Dermis microvascular lymphatic vessel endothelial cell (primary cell): ENCODE results near the gene PDRG1. TPM values are rescaled to one million over a fixed set of nuclear protein-coding genes. Genes with fewer than 3 reads are reported as not detected.

ENCODE experiments used
- DNase-seq, 2 donors: peaks; one replicate each; pipeline versions ENCODE4 v3.0.0 to v3.0.0-alpha.2; 2010; ENCODE audit warnings: low read depth in 2 of 2
- total RNA-seq: library from RNA; depleted of rRNA; stranded (reverse); fragments of >200 nt; gene quantifications from 2 replicates; pipeline ENCODE4 v1.2.1, GENCODE V29; 2014

Gene PDRG1
- total RNA-seq: 3.2 and 5.7 TPM in 2 replicates

DNA sequence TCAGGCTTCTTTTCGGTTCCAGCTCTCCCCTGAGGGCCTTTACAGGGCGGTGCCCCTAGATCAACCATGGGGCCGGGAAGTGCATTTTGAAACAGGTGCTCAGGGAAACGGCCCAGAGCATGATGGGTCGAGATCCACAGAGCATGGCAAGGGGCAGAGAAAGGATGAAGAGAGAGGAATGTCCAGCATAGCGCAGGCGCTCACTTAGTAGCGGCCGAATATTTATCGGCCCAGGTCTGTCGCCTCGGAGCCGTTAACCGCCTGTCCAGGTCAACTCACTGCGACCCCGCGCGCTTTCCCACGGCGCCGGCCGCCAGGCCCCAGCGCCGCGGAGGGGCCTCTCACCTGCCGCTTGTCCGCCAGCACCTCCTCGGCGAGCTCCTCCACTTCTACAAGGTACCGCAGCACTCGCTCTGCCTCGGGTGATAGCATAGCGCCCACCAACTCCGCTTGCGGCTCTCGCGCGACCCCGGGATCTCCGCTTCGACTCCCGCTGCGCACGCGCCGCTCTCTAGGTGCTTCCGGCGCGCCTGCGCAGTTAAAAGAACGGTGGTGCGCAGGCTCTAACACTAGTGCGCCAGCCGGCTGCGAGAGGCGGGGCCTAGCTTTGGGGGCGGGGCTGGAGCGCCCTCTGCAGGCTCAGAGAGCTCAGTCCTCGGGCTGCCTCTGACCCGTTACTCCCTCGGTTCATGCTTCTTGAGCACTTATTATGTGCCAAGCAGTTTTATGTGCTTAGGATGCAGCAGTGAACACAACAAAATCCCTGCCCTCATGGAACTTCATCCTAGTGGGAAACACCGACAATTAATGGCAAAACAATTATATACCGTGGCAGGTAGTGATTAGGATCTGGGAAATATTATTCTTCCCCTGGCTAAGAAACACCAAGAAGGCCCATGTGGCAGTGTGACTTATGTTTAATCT, at the start of gene PDRG1:
Gene PDRG1 (minus strand): TSS at position 517 of the 924 bp plus-strand sequence. CDS start 85 bp downstream, at position 432.
- DNase-seq: peak; percentile 93 to 96

DNA sequence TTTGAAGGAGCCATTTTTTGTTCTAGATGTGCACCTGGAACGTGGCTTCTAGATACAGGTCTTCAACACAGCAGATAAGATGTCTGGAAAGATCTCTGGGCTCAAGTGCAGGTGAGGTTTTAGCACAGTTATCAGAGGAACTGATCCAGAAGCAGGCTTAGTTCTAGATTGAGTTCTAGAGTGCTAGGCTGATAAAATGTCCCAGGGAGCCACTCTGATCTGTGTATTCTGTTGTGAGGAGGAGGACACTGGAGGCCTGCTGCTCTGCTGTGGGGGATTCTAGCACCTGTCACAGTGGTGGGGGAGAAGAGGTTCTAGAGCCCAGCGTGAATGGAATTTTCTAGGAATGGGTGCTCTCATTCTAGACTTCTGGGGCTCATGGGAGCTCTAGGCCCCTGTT, 46.4 kb upstream of the PDRG1 start:
- DNase-seq: no peak

DNA sequence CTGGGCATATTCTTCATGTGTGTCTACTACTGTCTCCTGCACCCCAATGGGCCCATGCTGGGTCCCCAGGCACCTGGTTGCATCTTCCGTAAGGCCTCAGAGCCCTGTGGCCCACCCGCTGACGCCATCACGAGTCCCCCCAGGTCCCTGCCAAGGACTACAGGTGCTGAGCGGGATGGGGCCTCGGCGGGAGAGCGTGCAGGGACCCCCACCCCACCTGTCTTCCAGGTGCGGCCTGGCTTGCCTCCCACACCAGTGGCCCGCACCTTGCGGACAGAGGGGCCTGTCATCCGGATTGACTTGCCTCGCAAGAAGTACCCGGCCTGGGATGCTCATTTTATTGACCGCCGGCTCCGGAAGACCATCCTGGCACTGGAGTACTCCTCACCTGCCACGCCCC, 45.1 kb upstream of the PDRG1 start:
- no peak for DNase-seq

DNA sequence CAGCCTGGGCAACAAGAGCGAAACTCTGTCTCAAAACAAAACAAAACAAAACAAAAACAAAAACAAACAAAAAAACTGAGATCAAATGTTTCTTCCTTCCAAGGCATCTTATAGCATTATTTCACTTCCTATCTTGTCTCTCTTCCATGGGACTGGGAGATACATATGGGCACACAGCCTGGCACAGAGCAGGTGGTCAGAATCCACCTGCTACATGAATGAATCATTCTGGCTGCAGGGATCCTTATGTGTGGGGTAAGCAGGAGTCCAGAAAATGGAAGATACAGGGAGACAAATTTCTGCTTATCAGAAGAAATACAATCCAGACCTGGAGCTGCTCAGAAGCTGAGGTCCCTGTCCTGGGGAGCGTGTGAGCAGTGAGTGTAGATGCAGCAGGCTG, 40.2 kb upstream of the PDRG1 start:
- no peak for DNase-seq

DNA sequence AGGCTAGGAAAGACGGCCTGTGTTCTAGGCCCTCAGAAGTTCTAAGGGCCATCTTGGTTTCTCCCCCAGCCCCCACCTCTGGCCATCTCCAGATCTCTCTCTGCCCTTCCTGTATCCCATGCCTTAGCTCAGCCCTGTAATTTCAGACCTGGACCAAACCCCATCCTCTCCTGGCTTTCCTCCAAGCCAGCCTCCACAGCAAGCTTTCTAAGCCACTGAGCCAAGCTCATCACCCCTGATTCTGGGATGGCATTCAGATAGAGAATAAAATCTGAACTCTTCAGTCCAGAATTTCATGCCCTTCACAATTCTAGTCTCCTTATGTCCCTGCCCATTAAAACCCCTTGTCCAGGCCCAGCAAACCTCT, 39.5 kb upstream of the PDRG1 start:
- DNase-seq: no peak

DNA sequence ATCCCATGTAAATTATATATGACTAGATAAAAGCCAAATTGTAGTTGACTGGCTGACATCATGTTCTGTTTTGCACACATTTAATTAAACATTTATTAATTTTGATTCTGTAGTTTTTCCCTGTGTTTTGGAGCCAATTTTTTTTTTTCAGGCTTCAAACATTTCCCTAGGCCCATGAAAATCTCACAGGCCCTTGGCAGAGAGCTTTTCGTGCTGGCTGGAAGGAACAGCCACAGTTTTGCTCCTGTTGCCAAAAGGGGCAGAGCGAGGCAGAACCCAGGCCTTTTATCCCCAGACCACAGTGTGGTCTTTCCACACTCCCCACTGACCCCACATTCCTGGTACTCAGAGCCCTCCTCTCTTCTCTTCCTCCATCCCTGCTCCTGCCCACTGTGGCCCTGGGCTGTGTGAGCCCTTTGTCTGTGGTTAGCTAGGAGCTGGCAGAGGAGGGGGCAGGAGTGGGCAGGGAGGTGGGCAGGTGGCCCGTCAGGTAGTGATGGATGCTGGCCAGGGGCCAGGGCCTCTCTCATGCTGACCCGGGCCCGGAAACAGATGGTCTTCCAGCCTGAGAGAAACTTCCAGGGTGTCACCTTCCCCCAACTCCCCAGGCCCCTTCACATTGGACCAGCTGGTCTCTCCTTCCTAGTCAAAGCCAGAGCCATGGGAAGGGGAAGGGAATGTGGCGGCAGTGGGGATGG, 38.9 kb upstream of the PDRG1 start:
- DNase-seq: no peak

DNA sequence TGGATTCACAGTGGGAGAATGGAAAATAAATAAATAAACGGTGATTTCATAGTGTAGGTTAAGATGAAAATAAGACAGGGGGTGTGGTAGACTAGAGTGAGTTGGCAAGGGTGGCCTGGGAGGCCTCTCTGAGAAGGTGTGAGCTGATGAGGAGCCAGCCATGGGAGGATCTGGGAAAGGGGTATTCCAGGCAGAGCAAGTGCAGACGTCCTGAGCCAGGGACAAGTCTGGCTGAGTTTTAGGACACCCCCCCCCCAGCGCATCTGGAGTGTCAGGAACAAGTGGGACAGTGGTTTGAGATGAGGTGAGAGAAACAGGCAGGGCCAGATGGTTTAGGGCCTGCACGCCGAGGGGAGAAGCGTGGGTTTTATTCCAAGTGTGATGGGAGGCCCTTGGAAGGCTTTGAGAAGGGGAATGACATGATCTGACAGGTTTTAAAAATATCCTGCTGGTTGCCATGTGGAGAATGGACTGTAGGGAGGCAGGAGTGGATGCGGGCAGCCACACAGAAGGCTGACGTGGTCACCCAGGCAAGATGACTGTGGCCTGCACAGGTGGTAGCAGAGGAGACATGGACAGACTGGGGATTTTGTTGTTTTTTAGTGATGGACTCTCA, 37.3 kb upstream of the PDRG1 start:
- DNase-seq: no peak

DNA sequence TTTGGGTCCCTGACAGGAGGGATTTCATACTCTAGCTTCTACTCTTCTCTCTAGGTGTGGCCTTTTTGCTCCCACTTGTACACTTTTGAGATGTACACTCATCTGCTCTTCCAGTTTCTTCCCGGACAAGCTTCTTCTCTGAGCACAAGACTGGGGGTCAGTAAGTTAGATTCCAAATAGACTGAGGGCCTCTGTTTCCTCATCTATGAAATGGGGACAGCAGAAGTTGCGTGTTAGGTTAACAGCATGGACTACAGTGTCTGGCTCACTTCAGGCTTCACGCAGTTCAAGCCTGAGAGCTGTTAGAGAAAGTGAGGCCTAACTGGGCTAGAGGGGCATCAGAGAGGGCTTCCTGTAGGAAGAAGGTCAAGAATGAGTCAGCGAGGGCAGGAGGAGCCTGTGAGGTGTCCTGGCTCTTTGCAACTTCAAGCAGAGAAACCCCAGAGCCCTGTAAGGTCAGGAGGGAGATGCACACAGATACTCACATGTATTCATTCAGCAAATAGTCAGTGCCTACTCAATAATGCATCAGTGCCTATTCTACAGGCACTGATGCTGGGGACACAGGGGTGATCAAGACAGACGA, 36.7 kb upstream of the PDRG1 start:
- peak in 1 of 2 donors; percentile 25 for DNase-seq

DNA sequence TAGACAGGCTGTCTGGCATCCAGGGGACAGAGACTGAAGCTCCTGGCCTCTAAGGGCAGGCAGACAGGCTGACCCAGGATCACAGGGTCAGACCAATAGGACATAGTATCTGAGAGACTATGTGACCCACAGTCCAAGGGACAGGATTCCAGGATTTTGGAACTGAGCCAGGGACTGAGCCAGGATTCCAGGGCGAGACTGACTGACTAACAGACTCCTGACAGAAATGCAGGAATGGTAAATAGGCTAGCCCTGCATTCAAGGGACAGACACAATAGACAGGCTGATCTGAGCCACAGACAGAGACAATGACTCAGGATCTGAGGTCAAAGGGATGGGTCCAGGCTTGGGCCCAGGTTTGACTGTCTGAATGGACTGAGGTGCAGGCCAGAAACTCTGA, 35.9 kb upstream of the PDRG1 start:
- DNase-seq: peak; percentile 69 to 83

DNA sequence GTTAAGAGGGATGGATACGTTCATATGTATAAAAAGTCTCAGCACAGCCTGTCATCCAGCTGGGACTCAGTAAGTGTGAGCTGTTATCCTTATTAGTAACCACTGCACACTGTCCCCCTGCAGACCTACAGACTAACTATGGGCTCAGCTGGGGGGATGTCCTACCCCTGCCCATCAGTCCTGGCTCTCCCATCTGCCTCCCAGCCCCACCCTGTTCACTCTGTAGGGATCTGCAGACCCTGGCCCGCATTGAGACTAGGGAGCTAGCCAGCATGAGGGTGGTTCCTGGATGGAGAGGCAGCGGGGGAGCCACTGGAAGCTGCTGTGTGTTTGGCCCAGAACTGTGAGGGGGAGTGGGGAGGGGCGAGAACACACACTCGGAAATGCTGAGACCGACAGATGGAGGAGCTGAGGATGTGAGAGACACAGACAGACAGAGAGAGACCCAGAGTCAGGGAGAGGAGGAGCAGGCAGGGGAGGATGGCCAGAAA, 33.2 kb upstream of the PDRG1 start:
- DNase-seq: no peak

DNA sequence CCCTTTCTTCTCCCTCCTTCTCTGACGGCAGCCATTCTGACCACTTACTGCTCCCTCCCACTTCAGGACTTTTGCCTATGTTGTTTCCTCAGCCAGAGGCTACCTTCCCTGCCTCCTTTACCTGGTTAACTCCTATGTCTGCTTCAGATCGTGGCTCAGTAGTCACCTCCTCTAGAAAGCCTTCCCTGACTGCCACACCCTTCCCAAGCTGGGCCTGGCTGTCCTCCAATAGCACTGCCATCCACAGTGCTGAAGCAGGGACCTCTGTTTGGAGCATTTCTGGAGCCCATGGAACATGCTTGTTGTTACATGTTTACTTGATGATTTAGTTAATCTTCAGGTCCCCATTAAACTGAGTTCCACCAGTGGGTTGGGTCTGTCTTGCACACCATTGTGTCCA, 29.9 kb upstream of the PDRG1 start:
- DNase-seq: no peak

DNA sequence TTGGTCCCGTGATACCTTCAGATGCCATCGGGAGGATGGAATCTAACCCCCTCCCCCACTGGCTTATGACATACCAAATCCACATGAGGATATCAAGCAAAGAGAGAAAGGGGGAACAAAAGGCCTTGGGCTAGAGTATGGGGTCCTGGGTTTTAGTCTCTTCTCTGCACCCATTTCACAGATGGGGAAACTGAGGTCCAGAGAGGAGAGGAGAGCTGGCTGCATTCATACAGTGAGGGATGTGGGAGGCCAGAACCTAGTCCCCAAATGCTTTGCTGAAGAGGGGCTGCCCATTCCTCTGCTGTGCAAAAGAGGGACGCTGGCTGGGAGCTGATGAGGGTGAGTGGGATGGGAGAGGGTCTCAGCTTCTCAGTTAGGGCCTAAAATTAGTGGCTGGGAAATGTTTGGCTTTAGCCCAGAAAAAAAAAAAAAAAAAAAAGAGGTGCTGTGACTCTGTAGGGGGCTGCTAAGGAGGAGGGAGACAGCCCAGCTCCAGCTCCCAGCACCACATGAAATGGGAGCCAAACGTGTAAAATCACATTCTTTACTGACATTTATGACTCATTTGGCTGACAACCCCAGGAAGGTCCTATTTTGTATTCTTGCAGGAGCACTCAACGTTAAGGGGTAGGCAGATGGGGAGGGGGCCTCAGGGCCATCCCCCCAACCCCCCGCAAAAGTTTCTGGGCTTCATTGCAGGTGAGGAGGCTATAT, 28.0 kb upstream of the PDRG1 start:
- no peak for DNase-seq

DNA sequence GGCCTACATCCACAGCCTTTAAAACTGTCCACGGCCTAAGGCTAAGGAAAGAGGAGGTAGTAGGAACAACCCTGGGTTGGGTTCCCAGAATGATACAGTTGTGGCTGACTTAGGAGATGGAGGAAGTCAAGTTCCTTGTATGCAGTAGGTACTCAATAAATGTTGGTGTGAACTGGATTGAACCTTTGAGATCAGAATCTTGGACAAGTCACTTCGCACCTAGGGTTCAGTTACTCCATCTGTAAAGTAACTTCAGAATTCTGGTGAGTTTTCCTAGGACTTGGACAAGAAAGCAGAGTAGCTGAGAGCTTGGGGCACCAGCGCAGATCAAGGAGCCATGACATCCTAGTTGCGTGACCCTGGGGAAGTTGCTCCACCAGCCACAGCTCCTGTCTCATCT, 25.2 kb upstream of the PDRG1 start:
- no peak for DNase-seq

DNA sequence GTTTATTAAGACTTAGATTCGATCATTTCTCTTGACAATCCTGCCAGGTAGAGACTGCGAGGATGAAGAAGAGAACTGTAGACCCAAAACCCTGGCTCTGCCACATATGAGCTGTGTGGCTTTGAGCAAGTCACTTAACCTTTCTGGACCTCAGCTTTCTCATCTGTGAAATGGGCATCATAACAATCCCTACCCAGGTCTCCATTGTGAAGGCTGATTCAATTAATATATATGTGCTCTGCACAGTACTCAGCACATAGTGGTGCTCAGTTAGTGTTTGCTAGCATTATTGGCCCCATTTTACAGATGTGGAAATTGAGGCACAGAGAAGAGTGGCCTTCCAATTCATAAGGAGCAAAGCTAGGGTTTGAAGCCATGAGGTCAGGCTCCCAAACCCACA, 24.0 kb upstream of the PDRG1 start:
- no peak for DNase-seq

DNA sequence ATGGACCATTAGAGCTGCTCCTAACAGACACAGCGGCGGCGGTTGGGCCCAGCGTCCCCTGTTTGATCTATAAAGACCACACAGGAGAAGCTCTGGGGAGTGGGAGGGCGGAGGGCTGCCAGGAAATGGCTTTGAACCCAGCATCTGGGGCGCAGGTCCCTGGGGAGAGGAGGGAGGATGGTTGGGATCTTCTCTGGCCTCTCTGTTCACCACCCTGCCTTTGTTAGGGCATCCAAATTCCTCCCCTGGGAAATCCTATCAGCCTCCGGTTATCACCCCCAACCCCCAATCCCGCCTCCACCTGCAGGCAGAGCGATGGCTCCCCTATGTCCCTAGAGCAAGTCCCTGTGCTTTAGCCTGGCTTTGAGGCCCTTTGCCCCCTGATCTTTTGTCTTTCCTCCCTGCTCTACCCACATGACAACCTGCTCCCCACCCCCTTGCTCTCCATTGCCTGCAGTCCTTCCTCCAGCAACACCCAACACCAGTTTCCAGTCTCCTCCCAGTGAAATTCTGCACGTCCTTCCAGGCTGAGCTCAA, 23.2 kb upstream of the PDRG1 start:
- DNase-seq: no peak

DNA sequence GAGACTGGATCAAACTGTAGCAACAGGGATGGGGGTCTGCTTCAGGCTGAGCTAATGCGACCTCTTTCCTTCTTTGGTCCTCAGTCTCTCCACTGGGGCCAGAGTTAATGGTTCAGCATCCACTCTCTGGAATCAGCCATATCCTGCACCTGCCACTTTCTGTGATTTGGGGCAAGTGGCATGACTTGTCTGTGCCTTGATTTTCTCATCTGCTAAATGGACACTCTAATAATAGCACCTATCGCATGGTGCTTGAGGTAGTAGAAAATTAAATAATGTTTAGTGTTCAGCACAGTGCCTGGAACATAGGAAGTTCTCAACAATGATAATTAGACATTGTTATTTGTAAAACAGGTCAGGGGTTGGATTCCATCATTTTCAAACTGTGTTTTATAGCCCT, 22.4 kb upstream of the PDRG1 start:
- no peak for DNase-seq

DNA sequence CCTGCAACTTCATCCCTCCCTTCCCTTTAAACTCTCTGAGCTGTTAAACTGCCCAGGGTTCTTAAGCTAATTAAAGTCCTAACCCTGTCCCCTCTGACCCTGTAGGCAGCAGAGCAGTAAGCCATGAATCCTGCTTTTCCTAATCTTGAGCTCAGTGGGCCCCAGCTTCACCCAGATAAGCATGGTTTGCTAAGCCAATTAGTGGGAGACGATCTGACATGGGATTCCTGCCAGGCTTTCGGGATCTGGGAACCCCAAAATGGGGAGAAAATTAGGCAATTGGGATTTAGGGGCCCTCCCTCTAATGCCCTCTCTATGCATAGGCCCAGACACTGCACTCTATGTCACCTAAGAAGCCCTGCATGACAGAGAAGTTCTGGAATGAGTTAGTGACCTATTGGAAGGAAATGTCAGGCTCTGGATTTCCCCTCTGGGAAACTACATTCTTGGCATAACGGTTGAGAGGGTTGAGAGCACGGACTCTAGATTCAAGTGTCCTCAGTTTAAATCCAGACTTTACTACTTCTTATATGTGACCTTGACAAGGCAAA, 20.7 kb upstream of the PDRG1 start:
- no peak for DNase-seq

DNA sequence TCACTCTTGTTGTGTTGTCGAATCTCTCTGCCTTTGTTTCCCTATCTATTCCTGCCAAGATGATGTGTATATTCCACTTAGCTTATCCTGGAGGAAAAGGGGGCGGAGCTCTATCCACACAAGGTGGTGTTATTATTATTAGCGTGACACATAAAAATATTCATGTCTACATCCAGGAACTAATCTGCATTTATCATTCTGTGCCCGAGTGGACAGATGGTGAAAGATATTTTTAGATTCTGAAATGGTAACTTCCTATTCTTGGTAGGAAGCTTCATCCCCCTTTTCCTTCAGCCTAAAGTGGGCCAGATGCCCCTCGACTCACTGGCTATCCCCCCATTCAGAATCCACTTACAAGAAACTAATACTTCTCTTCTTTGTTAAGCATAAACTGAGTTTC, 18.1 kb upstream of the PDRG1 start:
- no peak for DNase-seq

DNA sequence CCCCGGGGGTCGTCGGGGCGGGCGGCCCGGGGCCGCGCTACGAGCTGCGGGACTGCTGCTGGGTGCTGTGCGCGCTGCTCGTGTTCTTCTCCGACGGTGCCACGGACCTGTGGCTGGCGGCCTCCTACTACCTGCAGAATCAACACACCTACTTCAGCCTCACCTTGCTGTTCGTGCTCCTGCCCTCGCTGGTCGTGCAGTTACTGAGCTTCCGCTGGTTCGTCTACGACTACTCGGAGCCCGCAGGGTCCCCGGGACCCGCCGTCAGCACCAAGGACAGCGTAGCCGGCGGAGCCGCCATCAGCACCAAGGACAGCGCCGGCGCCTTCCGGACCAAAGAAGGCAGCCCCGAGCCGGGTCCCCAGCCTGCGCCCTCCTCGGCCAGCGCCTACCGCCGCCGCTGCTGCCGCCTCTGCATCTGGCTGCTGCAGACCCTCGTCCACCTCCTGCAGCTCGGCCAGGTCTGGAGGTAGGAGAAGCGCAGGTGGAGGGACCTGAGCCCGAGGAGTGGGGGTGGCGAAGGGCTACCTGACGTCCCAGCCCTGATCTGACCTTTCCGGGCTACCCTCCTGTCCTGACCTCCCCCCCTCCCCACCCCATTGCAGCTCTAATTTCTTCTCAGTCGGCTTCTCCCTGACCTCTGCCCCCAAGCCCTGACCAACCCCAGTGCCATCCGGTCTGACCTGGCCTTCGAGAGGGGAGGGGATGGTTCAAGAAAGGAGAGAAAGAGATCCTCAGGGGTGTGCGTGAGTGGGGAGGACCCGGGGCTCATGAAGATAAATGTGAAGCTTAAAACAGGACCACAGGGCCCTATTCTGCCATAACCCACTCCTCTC, 16.7 kb upstream of the PDRG1 start:
- peak; percentile 37 to 75 for DNase-seq

DNA sequence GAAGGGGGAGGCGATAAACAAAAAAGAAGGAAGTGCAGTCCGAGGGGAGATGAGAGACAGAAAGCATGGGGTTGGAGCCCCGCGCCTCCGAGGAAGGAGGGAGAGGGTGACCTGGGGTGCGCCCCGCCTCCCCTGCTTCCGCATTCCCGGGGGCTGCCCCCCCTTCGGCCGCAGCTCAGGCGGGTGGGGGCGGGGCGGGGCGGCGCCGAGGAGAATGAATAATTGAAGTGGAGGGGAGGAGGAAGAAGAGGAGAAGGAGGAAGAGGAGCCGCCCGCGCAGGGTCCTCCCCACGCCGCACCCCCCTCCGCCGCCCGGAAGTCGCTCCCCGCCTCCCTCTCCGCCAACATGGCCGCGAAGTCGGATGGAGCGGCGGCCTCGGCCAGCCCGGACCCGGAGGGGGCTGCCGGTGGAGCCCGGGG, 16.0 kb upstream of the PDRG1 start, which contains the start of gene XKR7:
Gene XKR7 (plus strand): TSS at position 322 of the 420 bp plus-strand sequence. CDS start 25 bp downstream, at position 347.
- no peak for DNase-seq
